RWPE1 (cell line): Measurements from ENCODE around the gene ESCO1.

Source experiments
- CTCF ChIA-PET: fragments of 350-600 bp; sonication (Branson Sonifier 250); formaldehyde crosslinking; extraction: SDS; loops from one replicate; lab custom pipeline; 2021; lab: Yijun Ruan, JAX
- POLR2A ChIA-PET: fragments of 400-600 bp; formaldehyde crosslinking; extraction: SDS; loops from one replicate; lab custom pipeline; 2020; ENCODE audit warnings: antibody characterized with exemption; ENCODE audit not compliant: low non-redundant PET; lab: Yijun Ruan, JAX
- DNase-seq: peaks from one replicate; pipeline ENCODE4 v3.0.0; 2012; ENCODE audit warnings: low spot score
- H3K27ac ChIP-seq: fragments of 450-650 bp; 2 replicates; pipeline ENCODE4 v1.5.1; 2017
- CTCF ChIP-seq: fragments of 450-650 bp; conservative IDR thresholded peaks from 2 replicates; pipeline ENCODE4 v1.5.1; 2017; ENCODE audit warnings: low read depth, mild to moderate bottlenecking

The ESCO1 gene

GRCh38 chr18:21513741-21514140, 86.8 kb downstream of the ESCO1 start:
- POLR2A ChIA-PET: no interaction called here
- TF ChIP-seq CTCF: no peak
- H3K27ac ChIP-seq: no peak overlapping the region
- DNase-seq: peak; percentile 15
- CTCF ChIA-PET: interaction anchor here (0.7 to 1.2 kb wide), 2 partner anchors 8 to 318 kb away, joined by 3 to 4 read pairs; no protein-coding TSS in a partner anchor

DNA sequence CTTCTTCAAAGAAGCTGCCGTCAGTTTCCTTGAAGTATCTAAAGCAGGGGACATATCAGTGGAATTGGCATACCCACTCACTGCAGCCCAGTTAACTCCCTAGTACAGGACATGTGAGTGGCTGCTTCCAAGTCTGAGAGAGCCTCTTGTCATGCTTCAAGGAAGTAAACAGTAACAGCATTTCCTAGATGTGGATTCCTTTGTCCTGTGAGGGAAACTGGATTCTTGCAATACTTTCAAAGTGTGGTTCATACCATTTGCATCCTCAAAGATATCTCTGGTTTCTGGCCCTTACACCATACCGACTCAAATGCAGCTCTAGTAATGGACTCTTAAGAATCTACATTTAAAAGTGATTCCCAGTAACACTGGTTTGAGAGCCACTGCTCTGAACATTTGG, 87.2 kb downstream of the ESCO1 start:
- DNase-seq: no peak
- ChIA-PET CTCF (no interaction called here), POLR2A (no interaction called here)
- H3K27ac ChIP-seq: no peak overlapping the region
- TF ChIP-seq CTCF: no peak

GRCh38 chr18:21509062-21509461, 91.4 kb downstream of the ESCO1 start:
- CTCF ChIA-PET: interaction anchor here (0.6 kb wide), 2 partner anchors 18 to 21 kb away, joined by 3 read pairs; no protein-coding TSS in a partner anchor
- POLR2A ChIA-PET: no interaction called here
- TF ChIP-seq CTCF: no peak
- no peak overlapping the region for H3K27ac ChIP-seq
- no peak for DNase-seq

DNA sequence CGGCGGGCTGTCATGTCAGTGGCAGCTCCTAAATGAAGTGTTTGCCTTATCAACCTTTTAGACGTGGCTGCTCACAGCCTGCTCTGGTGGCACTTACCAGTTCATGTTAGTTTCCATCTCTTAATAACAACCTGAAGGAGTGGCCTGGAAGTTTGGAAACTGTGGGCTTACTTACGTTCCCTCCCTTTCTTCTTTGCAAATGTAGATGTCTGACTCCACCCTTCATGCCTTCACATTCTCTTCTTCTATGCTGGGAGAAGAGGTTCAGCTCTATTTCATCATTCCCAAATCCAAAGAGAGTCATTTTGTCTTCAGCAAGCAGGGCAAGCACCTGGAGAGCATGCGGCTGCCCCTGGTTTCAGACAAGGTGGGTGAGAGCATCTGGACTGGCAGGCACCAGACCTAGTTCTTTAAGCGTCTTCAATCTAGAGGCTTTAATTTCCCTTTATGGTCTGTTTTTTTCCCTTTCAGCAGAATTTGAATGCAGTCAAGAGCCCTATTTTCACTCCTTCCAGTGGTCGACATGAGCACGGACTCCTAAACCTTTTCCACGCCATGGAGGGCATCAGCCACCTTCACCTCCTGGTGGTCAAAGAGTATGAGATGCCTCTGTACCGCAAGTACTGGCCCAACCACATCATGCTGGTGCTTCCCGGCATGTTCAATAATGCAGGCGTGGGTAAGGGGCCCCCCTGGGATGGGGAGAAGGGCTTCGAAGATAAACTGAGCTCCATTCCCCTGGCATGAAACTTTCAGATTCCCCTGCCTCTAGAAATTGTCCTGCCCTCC, 92.4 kb downstream of the ESCO1 start:
- ChIA-PET CTCF (interaction anchor here (0.6 kb wide), 1 partner anchor 8 kb away, joined by 3 read pairs; no protein-coding TSS in a partner anchor), POLR2A (no interaction called here)
- TF ChIP-seq CTCF: no peak
- DNase-seq: no peak
- no peak overlapping the region for H3K27ac ChIP-seq

DNA sequence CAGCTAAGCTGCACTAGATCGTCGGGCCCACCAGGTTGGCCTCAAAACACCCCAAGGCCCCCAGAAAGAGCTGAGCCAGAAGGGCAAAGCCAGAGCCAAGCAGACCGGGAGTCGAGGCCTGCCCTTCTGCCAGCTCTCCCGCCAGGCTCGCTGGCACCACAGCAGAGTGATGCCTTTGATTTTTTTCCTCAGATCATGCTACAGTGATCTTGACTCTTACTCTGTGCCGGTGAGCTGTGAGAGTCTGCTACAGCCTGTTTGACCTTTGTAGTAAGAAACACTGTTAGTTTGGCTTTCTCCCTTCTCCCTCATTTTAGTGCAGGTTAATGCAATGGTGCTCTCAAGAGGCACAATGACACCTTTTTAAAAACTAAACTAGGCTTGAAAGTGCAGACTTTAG, 97.8 kb downstream of the ESCO1 start:
- ChIA-PET POLR2A (no interaction called here), CTCF (interaction anchor here (0.8 kb wide), 1 partner anchor 98 kb away, joined by 4 read pairs; no protein-coding TSS in a partner anchor)
- no peak for TF ChIP-seq CTCF
- DNase-seq: no peak
- no peak overlapping the region for H3K27ac ChIP-seq

DNA sequence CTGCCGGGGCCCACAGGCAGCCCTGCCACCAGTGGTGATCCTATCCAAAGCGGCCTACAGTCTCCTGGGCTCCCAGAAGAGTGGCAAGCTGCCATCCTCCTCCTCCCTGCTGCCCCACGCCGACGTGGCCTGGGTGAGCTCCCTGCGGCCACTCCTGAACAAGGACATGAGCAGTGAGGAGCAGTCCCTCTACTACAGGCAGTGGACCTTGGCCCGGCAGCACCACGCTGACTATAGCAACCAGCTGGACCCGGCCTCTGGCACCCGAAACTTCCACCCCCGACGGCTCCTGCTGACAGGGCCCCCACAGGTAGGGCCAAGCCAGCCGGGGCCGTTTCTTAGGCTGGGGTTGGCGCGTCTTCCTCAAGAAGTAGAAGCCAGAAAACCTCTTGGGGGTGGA, 100.5 kb downstream of the ESCO1 start:
- no peak overlapping the region for H3K27ac ChIP-seq
- ChIA-PET POLR2A (no interaction called here), CTCF (no interaction called here)
- TF ChIP-seq CTCF: no peak
- no peak for DNase-seq
